ENCODE results near the gene CCDC12. TPM values are rescaled to one million over a fixed set of nuclear protein-coding genes. Genes with fewer than 3 reads are reported as not detected.

The CCDC12 gene
- polyA plus RNA-seq, 4 donors = 59.7 to 84.5 (median 76.0) TPM

DNA sequence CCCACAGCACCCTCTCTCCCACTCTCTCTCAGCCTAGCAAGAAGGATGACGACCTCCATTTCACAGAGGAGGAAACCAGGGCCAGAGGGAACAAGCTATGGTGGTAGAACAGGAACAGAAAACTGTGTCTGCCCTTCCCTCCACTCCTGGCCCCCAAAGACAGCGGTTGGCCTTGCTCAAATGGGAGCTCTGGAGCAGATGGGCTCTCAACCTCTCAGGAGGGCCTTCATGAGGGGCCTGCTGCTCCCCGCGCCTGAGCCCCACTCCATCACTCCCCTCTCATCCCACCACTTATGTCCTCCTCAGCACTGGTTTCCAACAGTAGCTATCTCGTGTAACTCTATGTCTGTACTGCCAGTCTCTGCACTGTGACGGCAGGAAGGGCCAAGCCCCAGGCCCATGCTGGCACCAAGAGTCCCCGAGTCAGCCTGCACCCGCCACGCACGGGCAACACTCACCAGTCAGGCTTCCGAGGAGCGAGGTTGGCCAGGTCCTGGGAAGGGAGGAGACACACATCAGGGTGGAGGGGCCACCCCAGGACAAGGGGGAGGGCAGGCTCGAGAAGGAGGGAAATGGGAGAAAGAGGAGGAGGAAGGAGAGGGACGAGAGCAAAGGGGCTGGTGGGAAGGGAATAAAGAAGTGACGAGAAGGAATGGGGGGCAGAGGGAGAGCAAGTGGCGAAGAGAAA lies 53.5 kb downstream of the CCDC12 start:
- Histone ChIP-seq H3K27me3 (ENCODE audit: control insufficient read depth in 3 of 3, insufficient read depth in 3 of 3, low read length in 3 of 3) (no peaks in the 10 kb centered on the region), H3K36me3 (ENCODE audit: control insufficient read depth in 3 of 3, insufficient read depth in 2 of 3, low read depth in 1 of 3, low read length in 3 of 3) (peaks cover 25 to 92% (median 29%) of the 10 kb centered on the region in 3 donors), H3K4me3 (ENCODE audit: low read depth in 1 of 3, low read length in 3 of 3) (no peak overlapping the region), H3K27ac (ENCODE audit: low read depth in 1 of 3, low read length in 2 of 3) (no peak overlapping the region), H3K4me1 (ENCODE audit: control insufficient read depth in 3 of 3, insufficient read depth in 2 of 3, low read depth in 1 of 3, low read length in 2 of 3) (peaks cover 0 to 30% (median 6%) of the 10 kb centered on the region in 3 donors), H3K9me3 (ENCODE audit: control insufficient read depth in 2 of 2, insufficient read depth in 1 of 2, low read depth in 1 of 2, low read length in 1 of 2) (peaks cover 0 to 3% of the 10 kb centered on the region in 2 donors)
- no peak for FAIRE-seq
- DNase-seq = no peak
- WGBS, 3 donors = 90 to 95% (median 92%) methylated on average over 16 of the region's 16 CpGs

DNA sequence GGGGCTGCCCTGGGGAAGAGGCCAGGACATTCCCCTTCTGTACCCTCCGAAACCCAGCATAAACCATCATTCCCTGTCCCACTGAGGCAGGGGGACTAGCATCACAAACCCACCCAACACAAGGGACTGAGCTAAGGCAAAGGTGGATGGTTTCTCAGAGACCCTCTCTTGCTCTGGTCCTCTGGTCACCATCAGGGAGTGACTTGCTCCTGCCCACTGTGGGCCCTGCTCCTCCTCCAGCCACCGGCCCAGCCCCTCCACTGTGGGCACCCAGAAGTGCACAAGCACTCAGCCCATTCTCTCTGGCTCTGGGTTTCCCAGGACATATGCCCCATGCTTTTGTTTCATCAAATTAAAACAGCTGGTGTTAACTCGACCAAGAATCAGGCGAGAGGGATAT lies 54.1 kb downstream of the CCDC12 start:
- H3K36me3 ChIP-seq (ENCODE audit: control insufficient read depth in 3 of 3, insufficient read depth in 2 of 3, low read depth in 1 of 3, low read length in 3 of 3) = peaks cover 25 to 88% (median 29%) of the 10 kb centered on the region in 3 donors
- no peak overlapping the region for H3K27ac ChIP-seq (ENCODE audit: low read depth in 1 of 3, low read length in 2 of 3)
- no peaks in the 10 kb centered on the region for H3K27me3 ChIP-seq (ENCODE audit: control insufficient read depth in 3 of 3, insufficient read depth in 3 of 3, low read length in 3 of 3)
- FAIRE-seq (no peak), DNase-seq (no peak)
- H3K4me3 ChIP-seq (ENCODE audit: low read depth in 1 of 3, low read length in 3 of 3) = no peak overlapping the region
- peaks cover 0 to 7% of the 10 kb centered on the region in 2 donors for H3K9me3 ChIP-seq (ENCODE audit: control insufficient read depth in 2 of 2, insufficient read depth in 1 of 2, low read depth in 1 of 2, low read length in 1 of 2)
- peaks cover 0 to 25% (median 4%) of the 10 kb centered on the region in 3 donors for H3K4me1 ChIP-seq (ENCODE audit: control insufficient read depth in 3 of 3, insufficient read depth in 2 of 3, low read depth in 1 of 3, low read length in 2 of 3)
- 91 to 96% (median 91%) methylated on average over 4 of the region's 4 CpGs for WGBS, 3 donors

DNA sequence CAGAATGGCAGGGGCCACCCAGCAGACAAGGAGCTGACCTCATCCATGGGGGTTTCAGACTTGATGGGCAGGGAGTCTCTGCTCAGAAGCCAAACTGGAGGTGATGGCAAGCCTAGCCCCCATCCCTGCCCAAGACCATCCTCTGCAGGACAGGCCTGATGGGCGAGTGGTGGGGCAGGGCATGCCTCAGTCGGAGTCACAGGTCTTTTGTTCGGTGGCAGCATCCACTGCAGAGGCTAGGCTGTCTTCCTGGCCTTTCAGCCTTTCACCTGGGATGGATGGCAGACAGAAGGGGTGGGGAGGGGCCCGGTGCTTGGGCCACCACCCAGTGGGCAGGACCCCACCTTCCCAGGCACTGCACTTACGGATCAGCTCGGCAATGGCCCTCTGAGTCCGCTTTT lies 54.7 kb downstream of the CCDC12 start:
- 93 to 95% (median 94%) methylated on average over 7 of the region's 7 CpGs for WGBS, 3 donors
- peaks cover 25 to 86% (median 29%) of the 10 kb centered on the region in 3 donors for H3K36me3 ChIP-seq (ENCODE audit: control insufficient read depth in 3 of 3, insufficient read depth in 2 of 3, low read depth in 1 of 3, low read length in 3 of 3)
- H3K27me3 ChIP-seq (ENCODE audit: control insufficient read depth in 3 of 3, insufficient read depth in 3 of 3, low read length in 3 of 3) = no peaks in the 10 kb centered on the region
- DNase-seq = no peak
- H3K4me3 ChIP-seq (ENCODE audit: low read depth in 1 of 3, low read length in 3 of 3) = no peak overlapping the region
- H3K9me3 ChIP-seq (ENCODE audit: control insufficient read depth in 2 of 2, insufficient read depth in 1 of 2, low read depth in 1 of 2, low read length in 1 of 2) = peaks cover 0 to 11% of the 10 kb centered on the region in 2 donors
- H3K4me1 ChIP-seq (ENCODE audit: control insufficient read depth in 3 of 3, insufficient read depth in 2 of 3, low read depth in 1 of 3, low read length in 2 of 3) = peaks cover 0 to 19% (median 2%) of the 10 kb centered on the region in 3 donors
- H3K27ac ChIP-seq (ENCODE audit: low read depth in 1 of 3, low read length in 2 of 3) = no peak overlapping the region
- no peak for FAIRE-seq

DNA sequence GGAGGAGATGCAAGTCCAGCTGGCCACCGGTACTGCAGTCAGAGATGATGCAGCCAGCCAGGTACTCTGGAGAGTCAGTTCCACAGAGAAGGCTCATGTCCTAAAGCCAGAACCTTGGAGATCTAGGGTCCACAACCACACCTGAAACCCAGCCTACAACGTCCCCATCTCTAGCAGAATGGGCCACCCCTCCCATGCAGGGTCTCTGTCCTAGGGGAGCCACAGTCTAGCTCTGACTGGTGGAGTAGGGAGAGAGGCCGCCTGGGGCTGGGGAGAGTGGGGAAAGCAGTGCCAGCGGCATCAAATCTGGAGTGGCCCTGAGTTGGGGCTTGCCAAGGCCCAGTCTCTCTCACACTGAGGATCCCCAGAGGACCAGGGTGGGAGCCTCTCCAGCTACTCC lies 55.5 kb downstream of the CCDC12 start:
- Histone ChIP-seq H3K36me3 (ENCODE audit: control insufficient read depth in 3 of 3, insufficient read depth in 2 of 3, low read depth in 1 of 3, low read length in 3 of 3) (peaks cover 25 to 80% (median 29%) of the 10 kb centered on the region in 3 donors), H3K4me3 (ENCODE audit: low read depth in 1 of 3, low read length in 3 of 3) (no peak overlapping the region), H3K27me3 (ENCODE audit: control insufficient read depth in 3 of 3, insufficient read depth in 3 of 3, low read length in 3 of 3) (no peaks in the 10 kb centered on the region), H3K9me3 (ENCODE audit: control insufficient read depth in 2 of 2, insufficient read depth in 1 of 2, low read depth in 1 of 2, low read length in 1 of 2) (peaks cover 0 to 11% of the 10 kb centered on the region in 2 donors), H3K4me1 (ENCODE audit: control insufficient read depth in 3 of 3, insufficient read depth in 2 of 3, low read depth in 1 of 3, low read length in 2 of 3) (peaks cover 0 to 11% (median 0%) of the 10 kb centered on the region in 3 donors), H3K27ac (ENCODE audit: low read depth in 1 of 3, low read length in 2 of 3) (no peak overlapping the region)
- 87 to 96% (median 93%) methylated on average over 4 of the region's 4 CpGs for WGBS, 3 donors
- FAIRE-seq (no peak), DNase-seq (no peak)

DNA sequence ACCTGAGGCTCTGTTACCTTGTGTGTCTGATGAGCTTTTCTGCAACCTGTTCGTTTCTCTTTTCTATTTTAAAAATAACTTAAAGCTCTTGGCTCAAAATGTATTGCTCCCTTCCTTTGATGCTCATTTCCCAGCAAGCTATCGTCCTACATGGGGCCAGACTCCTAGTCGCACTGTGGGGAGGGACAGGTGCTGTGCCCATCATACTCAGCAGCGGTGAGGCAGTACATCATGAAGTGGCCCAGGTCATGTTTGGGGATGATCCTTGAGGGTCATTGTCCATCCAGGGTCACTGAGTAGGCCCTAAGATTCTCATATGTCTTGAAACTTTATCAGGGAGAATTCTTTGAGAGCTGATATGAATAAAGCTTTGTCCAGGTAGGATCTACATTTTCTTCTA lies 57.9 kb downstream of the CCDC12 start:
- Histone ChIP-seq H3K4me3 (ENCODE audit: low read depth in 1 of 3, low read length in 3 of 3) (no peak overlapping the region), H3K27me3 (ENCODE audit: control insufficient read depth in 3 of 3, insufficient read depth in 3 of 3, low read length in 3 of 3) (no peaks in the 10 kb centered on the region), H3K9me3 (ENCODE audit: control insufficient read depth in 2 of 2, insufficient read depth in 1 of 2, low read depth in 1 of 2, low read length in 1 of 2) (peaks cover 0 to 11% of the 10 kb centered on the region in 2 donors), H3K36me3 (ENCODE audit: control insufficient read depth in 3 of 3, insufficient read depth in 2 of 3, low read depth in 1 of 3, low read length in 3 of 3) (peaks cover 19 to 55% (median 24%) of the 10 kb centered on the region in 3 donors), H3K27ac (ENCODE audit: low read depth in 1 of 3, low read length in 2 of 3) (no peak overlapping the region), H3K4me1 (ENCODE audit: control insufficient read depth in 3 of 3, insufficient read depth in 2 of 3, low read depth in 1 of 3, low read length in 2 of 3) (peaks cover 0 to 1% (median 0%) of the 10 kb centered on the region in 3 donors)
- FAIRE-seq (no peak), DNase-seq (no peak)
- 95 to 96% (median 95%) methylated on average over 4 of the region's 4 CpGs for WGBS, 3 donors

DNA sequence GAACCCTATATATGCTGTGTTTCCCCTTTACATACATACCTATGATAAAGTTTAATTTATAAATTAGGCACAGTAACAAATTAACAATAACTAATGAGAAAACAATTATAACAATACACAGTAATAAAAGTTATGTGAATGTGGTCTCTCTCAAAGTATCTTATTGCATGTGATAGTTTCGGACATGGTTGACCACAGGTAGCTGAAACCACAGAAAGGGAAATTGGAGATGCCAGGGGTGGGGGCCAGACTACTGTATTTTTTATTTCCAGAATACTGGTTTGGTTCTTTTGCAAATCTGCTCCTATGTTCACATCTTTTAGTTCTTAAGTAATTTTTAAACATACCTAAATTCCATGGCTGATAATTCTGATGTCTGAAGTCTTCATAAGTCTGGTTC lies 58.3 kb downstream of the CCDC12 start:
- H3K4me1 ChIP-seq (ENCODE audit: control insufficient read depth in 3 of 3, insufficient read depth in 2 of 3, low read depth in 1 of 3, low read length in 2 of 3) = no peaks in the 10 kb centered on the region
- H3K36me3 ChIP-seq (ENCODE audit: control insufficient read depth in 3 of 3, insufficient read depth in 2 of 3, low read depth in 1 of 3, low read length in 3 of 3) = peaks cover 19 to 51% (median 23%) of the 10 kb centered on the region in 3 donors
- H3K9me3 ChIP-seq (ENCODE audit: control insufficient read depth in 2 of 2, insufficient read depth in 1 of 2, low read depth in 1 of 2, low read length in 1 of 2) = peaks cover 0 to 11% of the 10 kb centered on the region in 2 donors
- no peak overlapping the region for H3K4me3 ChIP-seq (ENCODE audit: low read depth in 1 of 3, low read length in 3 of 3)
- H3K27ac ChIP-seq (ENCODE audit: low read depth in 1 of 3, low read length in 2 of 3) = no peak overlapping the region
- no peak for FAIRE-seq
- no peak for DNase-seq
- no peaks in the 10 kb centered on the region for H3K27me3 ChIP-seq (ENCODE audit: control insufficient read depth in 3 of 3, insufficient read depth in 3 of 3, low read length in 3 of 3)
- 75 to 85% (median 77%) methylated on average over 1 of the region's 1 CpG for WGBS, 3 donors

DNA sequence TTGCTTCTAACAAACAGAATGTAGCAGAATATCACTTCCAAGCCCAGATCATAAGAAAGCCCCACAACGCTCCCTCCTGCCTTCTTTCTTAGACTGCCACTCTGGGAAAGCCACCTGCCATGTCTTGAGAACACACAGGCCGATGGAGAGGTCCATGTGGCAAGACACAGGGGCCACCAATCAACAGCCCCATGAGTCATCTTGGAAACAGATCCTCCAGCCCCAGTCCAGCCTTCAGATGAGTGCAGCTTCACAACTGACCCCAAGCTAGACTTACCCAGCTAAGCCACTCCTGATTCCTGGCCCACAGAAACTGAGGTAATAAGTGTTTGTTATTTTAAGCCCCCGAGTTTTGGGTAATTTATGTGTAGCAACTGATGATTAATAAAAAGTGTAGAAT lies 59.3 kb downstream of the CCDC12 start:
- Histone ChIP-seq H3K4me1 (ENCODE audit: control insufficient read depth in 3 of 3, insufficient read depth in 2 of 3, low read depth in 1 of 3, low read length in 2 of 3) (no peaks in the 10 kb centered on the region), H3K36me3 (ENCODE audit: control insufficient read depth in 3 of 3, insufficient read depth in 2 of 3, low read depth in 1 of 3, low read length in 3 of 3) (peaks cover 16 to 42% (median 19%) of the 10 kb centered on the region in 3 donors), H3K27ac (ENCODE audit: low read depth in 1 of 3, low read length in 2 of 3) (no peak overlapping the region), H3K4me3 (ENCODE audit: low read depth in 1 of 3, low read length in 3 of 3) (no peak overlapping the region), H3K9me3 (ENCODE audit: control insufficient read depth in 2 of 2, insufficient read depth in 1 of 2, low read depth in 1 of 2, low read length in 1 of 2) (peaks cover 0 to 11% of the 10 kb centered on the region in 2 donors), H3K27me3 (ENCODE audit: control insufficient read depth in 3 of 3, insufficient read depth in 3 of 3, low read length in 3 of 3) (no peaks in the 10 kb centered on the region)
- 87 to 98% (median 94%) methylated on average over 3 of the region's 3 CpGs for WGBS, 3 donors
- no peak for FAIRE-seq
- no peak for DNase-seq

DNA sequence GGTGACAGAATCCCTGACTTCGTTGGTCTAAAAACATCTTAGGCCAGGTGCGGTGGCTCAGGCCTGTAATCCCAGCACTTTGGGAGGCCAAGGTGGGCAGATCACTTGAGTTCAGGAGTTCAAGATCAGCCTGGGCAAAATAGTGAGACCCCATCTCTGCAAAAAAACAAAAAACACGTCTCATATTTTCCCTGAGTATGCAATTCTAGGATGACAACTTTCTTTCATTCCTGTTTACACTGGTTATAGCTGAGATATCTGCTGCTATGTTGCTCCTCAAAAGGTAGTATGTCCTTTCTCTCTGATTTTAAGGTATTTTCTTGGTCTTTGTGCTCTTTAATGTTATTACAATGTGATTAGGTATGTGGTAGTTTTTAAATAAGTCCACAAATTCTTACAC lies 59.7 kb downstream of the CCDC12 start:
- H3K27ac ChIP-seq (ENCODE audit: low read depth in 1 of 3, low read length in 2 of 3) = no peak overlapping the region
- H3K4me1 ChIP-seq (ENCODE audit: control insufficient read depth in 3 of 3, insufficient read depth in 2 of 3, low read depth in 1 of 3, low read length in 2 of 3) = no peaks in the 10 kb centered on the region
- H3K27me3 ChIP-seq (ENCODE audit: control insufficient read depth in 3 of 3, insufficient read depth in 3 of 3, low read length in 3 of 3) = no peaks in the 10 kb centered on the region
- WGBS, 3 donors = 86 to 91% (median 87%) methylated on average over 3 of the region's 3 CpGs
- peaks cover 0 to 11% of the 10 kb centered on the region in 2 donors for H3K9me3 ChIP-seq (ENCODE audit: control insufficient read depth in 2 of 2, insufficient read depth in 1 of 2, low read depth in 1 of 2, low read length in 1 of 2)
- DNase-seq = no peak
- no peak for FAIRE-seq
- H3K36me3 ChIP-seq (ENCODE audit: control insufficient read depth in 3 of 3, insufficient read depth in 2 of 3, low read depth in 1 of 3, low read length in 3 of 3) = peaks cover 13 to 37% (median 16%) of the 10 kb centered on the region in 3 donors
- H3K4me3 ChIP-seq (ENCODE audit: low read depth in 1 of 3, low read length in 3 of 3) = no peak overlapping the region

Data from small intestine (tissue), 7 donors.